K562 (cell line): Measurements from ENCODE around the gene GLB1L3. TPM values are rescaled to one million over a fixed set of nuclear protein-coding genes. Genes with fewer than 3 reads are reported as not detected.

ENCODE experiments used
- ATAC-seq: fragments of 200-7000 bp; cut with Tn5 transposase; 3 replicates; pipeline ENCODE4 v1.9.1; 2020; ENCODE audit warnings: moderate library complexity
- BruUV-seq: library from RNA; stranded (reverse); fragments of 400-500 nt; replicated peaks from 2 replicates; lab custom pipeline; 2021; lab: Mats Ljungman, UMichigan
- CTCF ChIA-PET: fragments of 300-600 bp; formaldehyde crosslinking; extraction: SDS; loops from one replicate; lab custom pipeline; 2021; ENCODE audit warnings: low intra/inter-chr PET ratio; lab: Yijun Ruan, JAX
- POLR2A ChIA-PET: fragments of 300-600, 350-650 bp; sonication (Branson Sonifier 250); formaldehyde crosslinking; extraction: SDS; loops from one replicate; lab custom pipeline; 2021; ENCODE audit warnings: antibody characterized with exemption, inconsistent platforms; lab: Yijun Ruan, JAX
- DNase-seq, 4 experiments: peaks; one replicate each; pipeline versions ENCODE4 v3.0.0 to v3.0.0-alpha.2; 2011 to 2018; ENCODE audit warnings: low spot score in 3 of 4, mixed read lengths in 3 of 4; ENCODE audit errors: extremely low read depth in 1 of 4
- FAIRE-seq: peaks from 2 replicates; lab custom pipeline; 2011; peaks lifted over from hg19 to GRCh38; lab: Jason Lieb, UNC
- H2AFZ ChIP-seq: 2 replicates; pipeline ENCODE4 v1.6.0; 2011; ENCODE audit warnings: low read depth, low read length, control low read depth, inconsistent platforms
- H3K27ac ChIP-seq: fragments of 200-600 bp; 3 replicates; pipeline ENCODE4 v1.8.0; 2011; ENCODE audit warnings: low read depth, mild to moderate bottlenecking, control low read depth, inconsistent platforms, low read length, moderate library complexity, mixed read lengths; ENCODE audit errors: extremely low read depth
- H3K27me3 ChIP-seq, 2 experiments: fragments of 300-600 bp in 1 of 2; 2 replicates in 1 of 2; 3 replicates in 1 of 2; pipeline versions ENCODE4 v1.6.0 to v1.8.0; 2011; ENCODE audit warnings: inconsistent platforms in 2 of 2, low read length in 2 of 2, mild to moderate bottlenecking in 1 of 2, mixed read lengths in 1 of 2, moderate library complexity in 1 of 2; ENCODE audit not compliant: control insufficient read depth in 2 of 2, insufficient read depth in 2 of 2
- H3K36me3 ChIP-seq: fragments of 300-600 bp; 3 replicates; pipeline ENCODE4 v1.8.0; 2011; ENCODE audit warnings: mild to moderate bottlenecking, low read length, inconsistent platforms; ENCODE audit not compliant: control insufficient read depth, insufficient read depth
- H3K4me1 ChIP-seq, 2 experiments: fragments of 200-600 bp in 1 of 2; replicated peaks in 1 of 2; 2 replicates in 1 of 2; 3 replicates in 1 of 2; pipeline versions ENCODE4 v1.5.1 to v1.8.0; 2011; ENCODE audit warnings: inconsistent platforms in 2 of 2, low read length in 2 of 2, mild to moderate bottlenecking in 1 of 2, mixed read lengths in 1 of 2, moderate library complexity in 1 of 2; ENCODE audit not compliant: control insufficient read depth in 2 of 2, insufficient read depth in 2 of 2
- H3K4me2 ChIP-seq: 2 replicates; pipeline ENCODE4 v1.6.1; 2011; ENCODE audit warnings: low read length, control low read depth, inconsistent platforms, mixed read lengths; ENCODE audit not compliant: insufficient read depth
- H3K4me3 ChIP-seq: fragments of 200-600 bp; sonication (generic), shearing (Covaris generic); 2 replicates; pipeline ENCODE4 v1.5.1; 2016; ENCODE audit warnings: control low read depth, inconsistent platforms
- H3K79me2 ChIP-seq: fragments of 200-600 bp; 3 replicates; pipeline ENCODE4 v1.8.0; 2011; ENCODE audit warnings: low read length, inconsistent platforms; ENCODE audit not compliant: control insufficient read depth, insufficient read depth
- H3K9ac ChIP-seq, 2 experiments: 2 replicates each; pipeline versions ENCODE4 v1.6.0 to v1.6.1; 2011; ENCODE audit warnings: low read depth in 2 of 2, low read length in 2 of 2, control low read depth in 1 of 2, inconsistent platforms in 1 of 2, mild to moderate bottlenecking in 1 of 2, mixed read lengths in 1 of 2; ENCODE audit not compliant: insufficient read depth in 1 of 2
- H3K9me1 ChIP-seq: one replicate; pipeline ENCODE4 v1.6.0; 2011; ENCODE audit warnings: inconsistent platforms, mild to moderate bottlenecking, low read length, moderate library complexity; ENCODE audit not compliant: control insufficient read depth, insufficient read depth
- H3K9me3 ChIP-seq: replicated peaks from 2 replicates; pipeline ENCODE4 v1.5.1; 2011; ENCODE audit warnings: low read depth, low read length, inconsistent platforms; ENCODE audit not compliant: control insufficient read depth, insufficient read depth
- H4K20me1 ChIP-seq: replicated peaks from 2 replicates; pipeline ENCODE4 v1.6.1; 2011; ENCODE audit warnings: low read length, inconsistent platforms, mixed read lengths; ENCODE audit not compliant: control insufficient read depth, insufficient read depth
- FOSL1 ChIP-seq: fragments of 200-800 bp; sonication (Bioruptor generic); conservative IDR thresholded peaks from 2 replicates; pipeline ENCODE4 v1.6.1; 2016; ENCODE audit warnings: missing genetic modification characterization, missing compliant biosample characterization
- FOXA3 ChIP-seq, 2 experiments: fragments of 450-650 bp in 1 of 2; sonication (generic) in 1 of 2; formaldehyde crosslinking; IDR thresholded peaks in 1 of 2; conservative IDR thresholded peaks in 1 of 2; 2 replicates each; pipeline versions ENCODE4 v1.4.0 to v1.8.0; 2020 to 2022; ENCODE audit warnings: mild to moderate bottlenecking in 2 of 2, missing genetic modification reagents in 1 of 2
- FOXK2 ChIP-seq, 2 experiments: fragments of 450-650 bp; IDR thresholded peaks in 1 of 2; conservative IDR thresholded peaks in 1 of 2; 2 replicates each; pipeline ENCODE4 v1.6.1; 2016; ENCODE audit warnings: low read depth in 2 of 2, mild to moderate bottlenecking in 1 of 2
- GABPB2 ChIP-seq: fragments of 250-450 bp; sonication (Bioruptor Pico); conservative IDR thresholded peaks from 2 replicates; pipeline ENCODE4 v1.5.1; 2021; ENCODE audit warnings: mild to moderate bottlenecking
- KLF10 ChIP-seq: fragments of 250-450 bp; sonication (Bioruptor Pico); IDR thresholded peaks from 2 replicates; pipeline ENCODE4 v1.6.1; 2021; ENCODE audit warnings: matching md5 sums
- MED1 ChIP-seq: sonication (generic); formaldehyde crosslinking; IDR thresholded peaks from 2 replicates; pipeline ENCODE4 v1.8.1; 2023; ENCODE audit warnings: missing genetic modification reagents, borderline replicate concordance
- MTA2 ChIP-seq: fragments of 450-650 bp; IDR thresholded peaks from 2 replicates; pipeline ENCODE4 v1.6.1; 2016; ENCODE audit warnings: low read depth
- PRMT5 ChIP-seq: sonication (generic); formaldehyde crosslinking; IDR thresholded peaks from 2 replicates; pipeline ENCODE4 v1.5.0; 2020; ENCODE audit warnings: missing genetic modification reagents
- RUNX1 ChIP-seq: sonication (generic); IDR thresholded peaks from 2 replicates; pipeline ENCODE4 v1.6.1; 2016; ENCODE audit warnings: antibody characterized with exemption, low read depth
- SREBF2 ChIP-seq: sonication (generic); formaldehyde crosslinking; IDR thresholded peaks from 2 replicates; pipeline ENCODE4 v1.4.0; 2020; ENCODE audit warnings: mild to moderate bottlenecking, missing genetic modification reagents
- ZNF165 ChIP-seq: fragments of 250-450 bp; sonication (Bioruptor Pico); IDR thresholded peaks from 2 replicates; pipeline ENCODE4 v1.4.0; 2020; ENCODE audit warnings: borderline replicate concordance
- ZNF282 ChIP-seq: sonication (generic); formaldehyde crosslinking; IDR thresholded peaks from 2 replicates; pipeline ENCODE4 v1.8.1; 2023; ENCODE audit warnings: missing genetic modification reagents
- WGBS: fragments of 100-300 bp; shearing (Covaris generic); methylation state at CpG from one replicate; pipeline ENCODE4 v1.1.6; 2016; ENCODE audit warnings: low coverage, mixed read lengths; ENCODE audit not compliant: insufficient coverage; ENCODE audit errors: missing lambda C conversion rate; 5-methylcytosine and 5-hydroxymethylcytosine counted together
- in situ Hi-C: fragments of 300-500 bp; cut with MboI; formaldehyde crosslinking; loops from 4 replicates; pipeline ENCODE4 v1.15.0; 2018; ENCODE audit warnings: inconsistent platforms, mixed read lengths
- intact Hi-C: fragments of 100-400 bp; cut with micrococcal nuclease; formaldehyde crosslinking; loops from 2 replicates; pipeline ENCODE4 v1.14.2; 2022
- polyA plus RNA-seq, 8 experiments: library from polyadenylated mRNA; depleted of rRNA in 4 of 8; stranded (reverse) in 5 of 8; unstranded in 3 of 8; fragments of >200 nt; fragmentation: Nextera tagmentation in 2 of 8; fragmentation: Illumina TruSeq in 1 of 8; extraction: Ambion mirVana in 2 of 8; extraction: Trizol in 1 of 8; gene quantifications; 2 replicates each; pipeline versions ENCODE4 v1.2.1 to v1.2.3, GENCODE V29; 2011 to 2014; ENCODE audit warnings: inconsistent platforms in 1 of 8, missing spikeins in 1 of 8
- total RNA-seq, 7 experiments: library from RNA; depleted of rRNA in 6 of 7; stranded (reverse); fragments of >200 nt in 6 of 7; fragmentation: Illumina TruSeq in 2 of 7; extraction: Trizol in 2 of 7; gene quantifications; 2 replicates each; pipeline versions ENCODE4 v1.2.1 to v1.2.3, GENCODE V29; 2011 to 2021; ENCODE audit warnings: low replicate concordance in 1 of 7
- TF ChIP-seq, protein P1 (sequence below): sonication (generic); formaldehyde crosslinking; IDR thresholded peaks from 2 replicates; pipeline ENCODE4 v1.5.0; 2020; ENCODE audit warnings: missing genetic modification reagents
- TF ChIP-seq, protein P2 (sequence below), 2 experiments: IDR thresholded peaks in 1 of 2; conservative IDR thresholded peaks in 1 of 2; 2 replicates each; pipeline ENCODE4 v1.6.1; 2016; ENCODE audit warnings: low read depth in 2 of 2, mild to moderate bottlenecking in 1 of 2, missing compliant biosample characterization in 1 of 2, missing genetic modification characterization in 1 of 2, moderate library complexity in 1 of 2

Gene GLB1L3
- total and polyA plus RNA-seq, 9 of the 15 experiments (the other 6 are each of a cell fraction or from before 2014, with no cell fraction given) = 0.18 to 3.3 (median 0.49) TPM

- WGBS = 20% methylated on average over 6 of the region's 6 CpGs
- no TSS peak for BruUV-seq
- POLR2A ChIA-PET = no interaction called here
- peaks cover 5 to 11% of the 10 kb centered on the region in 2 experiments; a peak in 3 of 5 replicates for H3K4me1 ChIP-seq
- H3K27ac ChIP-seq = no peak overlapping the region
- no peak overlapping the region for H3K4me3 ChIP-seq
- peaks cover 18 to 36% of the 10 kb centered on the region in 2 experiments for H3K27me3 ChIP-seq
- FAIRE-seq (no peak), DNase-seq (no peak), ATAC-seq (no peak)
- H3K4me2 ChIP-seq = no peak overlapping the region
- no peak overlapping the region for H2AFZ ChIP-seq
- no peaks in the 10 kb centered on the region for H3K36me3 ChIP-seq
- in situ Hi-C loops (no loop called here), intact Hi-C loops (no loop called here)
- CTCF ChIA-PET = no interaction called here
- H3K9me1 ChIP-seq = no peaks in the 10 kb centered on the region
- H3K9me3 ChIP-seq = no peaks in the 10 kb centered on the region
- no peaks in the 10 kb centered on the region for H3K79me2 ChIP-seq
- no peak overlapping the region for H3K9ac ChIP-seq
- H4K20me1 ChIP-seq = no peaks in the 10 kb centered on the region; the same call in 1 of the 2 replicates
- no peak for TF ChIP-seq PRMT5
- TF ChIP-seq, protein P1, sequence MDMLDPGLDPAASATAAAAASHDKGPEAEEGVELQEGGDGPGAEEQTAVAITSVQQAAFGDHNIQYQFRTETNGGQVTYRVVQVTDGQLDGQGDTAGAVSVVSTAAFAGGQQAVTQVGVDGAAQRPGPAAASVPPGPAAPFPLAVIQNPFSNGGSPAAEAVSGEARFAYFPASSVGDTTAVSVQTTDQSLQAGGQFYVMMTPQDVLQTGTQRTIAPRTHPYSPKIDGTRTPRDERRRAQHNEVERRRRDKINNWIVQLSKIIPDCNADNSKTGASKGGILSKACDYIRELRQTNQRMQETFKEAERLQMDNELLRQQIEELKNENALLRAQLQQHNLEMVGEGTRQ (CRISPR knock-in tag) = no peak
- no peak for TF ChIP-seq FOSL1
- TF ChIP-seq SREBF2 (CRISPR knock-in tag) = no peak
- TF ChIP-seq KLF10 = no peak
These were observed 15.0 kb downstream of the GLB1L3 start for GRCh38 chr11:134291196-134291595.

DNA sequence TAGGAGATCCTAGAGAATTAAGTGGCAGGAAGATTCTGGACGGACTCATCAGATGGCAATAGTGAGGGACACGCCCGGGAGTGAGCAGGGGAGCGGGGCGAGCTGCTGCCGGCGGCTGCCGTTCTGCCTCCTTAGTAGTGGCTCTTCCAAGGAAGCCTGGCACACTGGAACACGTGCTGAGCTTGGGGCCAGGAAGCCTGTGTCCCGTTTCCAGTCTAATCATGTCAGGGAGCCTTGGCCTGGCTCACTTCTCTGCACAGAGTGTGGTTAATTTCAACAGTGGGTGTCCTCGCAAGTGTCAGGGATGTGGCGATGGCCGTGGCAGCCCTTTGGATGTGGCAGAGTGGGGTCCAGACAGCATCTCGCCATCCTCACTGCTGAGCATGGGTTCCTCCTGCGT is 16.5 kb downstream of the GLB1L3 start:
- WGBS = 9% methylated on average over 15 of the region's 15 CpGs
- Histone ChIP-seq H4K20me1 (no peaks in the 10 kb centered on the region; the same call in 1 of the 2 replicates), H3K27me3 (peaks cover 18 to 34% of the 10 kb centered on the region in 2 experiments), H3K79me2 (no peaks in the 10 kb centered on the region), H3K4me3 (no peak overlapping the region), H3K9me3 (no peaks in the 10 kb centered on the region), H3K27ac (no peak overlapping the region), H3K9me1 (no peaks in the 10 kb centered on the region), H3K9ac (no peak overlapping the region), H3K4me2 (no peak overlapping the region), H3K4me1 (peaks cover 5 to 9% of the 10 kb centered on the region in 2 experiments; a peak in 3 of 5 replicates), H3K36me3 (no peaks in the 10 kb centered on the region), H2AFZ (no peak overlapping the region)
- no peak for DNase-seq
- POLR2A ChIA-PET = interaction anchor here (0.7 kb wide), 1 partner anchor 23 kb away, joined by 3 read pairs; no protein-coding TSS in a partner anchor
- in situ Hi-C loops = no loop called here
- intact Hi-C loops = no loop called here
- CTCF ChIA-PET = no interaction called here
- BruUV-seq = no TSS peak
- no peak for ATAC-seq
- no peak for FAIRE-seq
- TF ChIP-seq MED1 = no peak
- no peak for TF ChIP-seq FOXA3 (CRISPR knock-in tag; conservative IDR thresholded peaks at IDR 0.05 in 1 of 2, IDR thresholded peaks at IDR 0.05 in 1 of 2)
- TF ChIP-seq MTA2 = no peak
- no peak for TF ChIP-seq RUNX1
- no peak for TF ChIP-seq FOXK2 (conservative IDR thresholded peaks at IDR 0.05 in 1 of 2, IDR thresholded peaks at IDR 0.05 in 1 of 2; ENCODE audit: low read depth in 2 of 2)
- no peak for TF ChIP-seq GABPB2 (CRISPR knock-in tag)
- no peak for TF ChIP-seq ZNF165 (CRISPR knock-in tag)
- TF ChIP-seq, protein P2, sequence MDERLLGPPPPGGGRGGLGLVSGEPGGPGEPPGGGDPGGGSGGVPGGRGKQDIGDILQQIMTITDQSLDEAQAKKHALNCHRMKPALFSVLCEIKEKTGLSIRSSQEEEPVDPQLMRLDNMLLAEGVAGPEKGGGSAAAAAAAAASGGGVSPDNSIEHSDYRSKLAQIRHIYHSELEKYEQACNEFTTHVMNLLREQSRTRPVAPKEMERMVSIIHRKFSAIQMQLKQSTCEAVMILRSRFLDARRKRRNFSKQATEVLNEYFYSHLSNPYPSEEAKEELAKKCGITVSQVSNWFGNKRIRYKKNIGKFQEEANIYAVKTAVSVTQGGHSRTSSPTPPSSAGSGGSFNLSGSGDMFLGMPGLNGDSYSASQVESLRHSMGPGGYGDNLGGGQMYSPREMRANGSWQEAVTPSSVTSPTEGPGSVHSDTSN (CRISPR knock-in tag; IDR thresholded peaks at IDR 0.05; ENCODE audit: low read depth) = no peak
- TF ChIP-seq, protein P2 (tag; conservative IDR thresholded peaks at IDR 0.05; ENCODE audit: low read depth) = no peak
- TF ChIP-seq ZNF282 (CRISPR knock-in tag) = no peak
